ENCODE measurements around the gene PLEKHG4. TPM values are rescaled to one million over a fixed set of nuclear protein-coding genes. Genes with fewer than 3 reads are reported as not detected.

Gene PLEKHG4
- total RNA-seq, 1 experiment from 2014 or later, result 13.9 TPM

GRCh38 chr16:67294938-67295361 lies 15.6 kb downstream of the PLEKHG4 start:
- peaks cover 58% of the 10 kb centered on the region for H3K27me3 Mint-ChIP-seq (ENCODE audit: low read depth)
- H4K8ac ChIP-seq (replicated peaks; ENCODE audit: insufficient read length, low read depth, low read length), result no peak overlapping the region

More at GRCh38 chr16:67294938-67295361, 15.6 kb downstream of the PLEKHG4 start:
- H3K27ac ChIP-seq (ENCODE audit: insufficient read length, low read depth, low read length), result no peak overlapping the region
- WGBS (ENCODE audit: extremely low coverage, insufficient read length, low lambda C conversion rate), result no CpG with 5 or more reads among the region's 7 CpGs
- no peak overlapping the region for H3K14ac ChIP-seq (ENCODE audit: insufficient read depth, low read length)
- no peaks in the 10 kb centered on the region for H3K79me1 ChIP-seq (ENCODE audit: insufficient read depth, low read depth, low read length, poor library complexity, severe bottlenecking)
- no peaks in the 10 kb centered on the region for H4K20me1 ChIP-seq (ENCODE audit: control insufficient read depth, insufficient read depth, insufficient read length)
- no peak overlapping the region for H2BK20ac ChIP-seq (ENCODE audit: low read depth, low read length, poor library complexity, severe bottlenecking)
- no peak overlapping the region for H2AFZ ChIP-seq (ENCODE audit: low read length)
- no peak overlapping the region for H3T11ph ChIP-seq (ENCODE audit: low read length)
- H3K4me1 Mint-ChIP-seq, result peaks cover 6 to 7% of the 10 kb centered on the region in 2 experiments
- H3K9me3 Mint-ChIP-seq, result no peaks in the 10 kb centered on the region
- no peaks in the 10 kb centered on the region; the same call in 1 of the 2 replicates for H3K27me3 ChIP-seq (ENCODE audit: insufficient read depth, low read length)
- no peak overlapping the region for H2BK120ac ChIP-seq (ENCODE audit: low read depth, low read length, poor library complexity, severe bottlenecking)
- no peak overlapping the region for H4K5ac ChIP-seq (ENCODE audit: insufficient read length, low read depth, low read length)
- H3K79me2 ChIP-seq (ENCODE audit: insufficient read depth, low read length), result no peaks in the 10 kb centered on the region
- no peak overlapping the region for H3K4me2 ChIP-seq (ENCODE audit: insufficient read depth, insufficient read length, low read length)
- H3K18ac ChIP-seq (ENCODE audit: insufficient read length, low read depth, low read length), result no peak overlapping the region
- no peak overlapping the region for H3K27ac Mint-ChIP-seq
- H3K36me3 Mint-ChIP-seq (ENCODE audit: insufficient read depth in 1 of 3, low read depth in 3 of 3), result no peaks in the 10 kb centered on the region
- no peak overlapping the region for H4K91ac ChIP-seq (ENCODE audit: insufficient read length, low read depth, low read length)
- H3K9ac ChIP-seq (ENCODE audit: extremely low read depth, insufficient read length, low read length), result no peak overlapping the region
- no peaks in the 10 kb centered on the region for H3K23me2 ChIP-seq (ENCODE audit: insufficient read length, low read depth, low read length, poor library complexity, severe bottlenecking)
- no peak overlapping the region for H3K23ac ChIP-seq (ENCODE audit: insufficient read length, low read depth, low read length)
- H2BK12ac ChIP-seq (ENCODE audit: insufficient read length, low read depth, low read length), result no peak overlapping the region
- H2BK5ac ChIP-seq (ENCODE audit: insufficient read length, low read length), result no peak overlapping the region
- H2BK15ac ChIP-seq (ENCODE audit: low read depth, low read length), result no peak overlapping the region
- no peak for DNase-seq
- no peaks in the 10 kb centered on the region for H3K4me1 ChIP-seq (ENCODE audit: insufficient read depth, low read length)
- no peak overlapping the region for H3K56ac ChIP-seq (ENCODE audit: insufficient read length, low read depth, low read length)
- 0 out of 3 replicates have a peak, but pooled peaks have one; percentile 10 for TF ChIP-seq CTCF (conservative IDR thresholded peaks at IDR 0.05)
- H3K4ac ChIP-seq (ENCODE audit: low read depth, low read length), result no peak overlapping the region
- no peak overlapping the region for H2AK5ac ChIP-seq (ENCODE audit: insufficient read length, low read length)
- H3K9me3 ChIP-seq (ENCODE audit: control insufficient read depth, low read depth, low read length), result no peaks in the 10 kb centered on the region
- H3K4me3 Mint-ChIP-seq, result no peak overlapping the region

All from H9 (cell line).